Measurements from ENCODE around the gene CILP2.

The CILP2 gene

DNA sequence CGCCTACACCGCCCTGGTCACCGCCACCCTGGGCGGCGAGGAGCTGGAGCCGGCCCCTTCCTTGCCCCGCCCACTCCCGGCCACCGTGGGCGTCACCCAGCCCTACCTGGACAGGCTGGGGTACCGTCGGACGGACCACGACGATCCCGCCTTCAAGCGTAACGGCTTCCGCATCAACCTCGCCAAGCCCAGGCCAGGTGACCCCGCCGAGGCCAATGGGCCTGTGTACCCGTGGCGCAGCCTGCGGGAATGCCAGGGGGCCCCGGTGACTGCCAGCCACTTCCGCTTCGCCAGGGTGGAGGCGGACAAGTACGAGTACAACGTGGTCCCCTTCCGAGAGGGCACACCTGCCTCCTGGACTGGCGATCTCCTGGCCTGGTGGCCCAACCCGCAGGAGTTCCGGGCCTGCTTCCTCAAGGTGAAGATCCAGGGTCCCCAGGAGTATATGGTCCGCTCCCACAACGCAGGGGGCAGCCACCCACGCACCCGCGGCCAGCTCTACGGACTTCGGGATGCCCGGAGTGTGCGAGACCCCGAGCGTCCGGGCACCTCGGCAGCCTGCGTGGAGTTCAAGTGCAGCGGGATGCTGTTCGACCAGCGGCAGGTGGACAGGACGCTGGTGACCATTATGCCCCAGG, 7.0 kb downstream of the CILP2 start:
- DNase-seq, result no peak

DNA sequence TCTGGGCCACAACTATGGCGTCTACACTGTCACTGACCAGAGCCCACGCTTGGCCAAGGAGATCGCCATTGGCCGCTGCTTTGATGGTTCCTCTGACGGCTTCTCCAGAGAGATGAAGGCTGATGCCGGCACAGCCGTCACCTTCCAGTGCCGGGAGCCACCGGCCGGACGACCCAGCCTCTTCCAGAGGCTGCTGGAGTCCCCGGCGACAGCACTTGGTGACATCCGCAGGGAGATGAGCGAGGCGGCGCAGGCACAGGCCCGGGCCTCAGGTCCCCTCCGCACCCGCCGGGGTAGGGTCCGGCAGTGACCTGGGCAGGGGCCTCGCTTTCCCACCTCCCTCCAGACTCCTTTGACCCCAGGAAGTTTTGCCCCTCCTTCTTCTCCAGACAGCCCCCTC, 7.6 kb downstream of the CILP2 start:
- DNase-seq, result no peak

- no peak for DNase-seq
Measured at GRCh38 chr19:19546751-19547162, 8.7 kb downstream of the CILP2 start.

DNA sequence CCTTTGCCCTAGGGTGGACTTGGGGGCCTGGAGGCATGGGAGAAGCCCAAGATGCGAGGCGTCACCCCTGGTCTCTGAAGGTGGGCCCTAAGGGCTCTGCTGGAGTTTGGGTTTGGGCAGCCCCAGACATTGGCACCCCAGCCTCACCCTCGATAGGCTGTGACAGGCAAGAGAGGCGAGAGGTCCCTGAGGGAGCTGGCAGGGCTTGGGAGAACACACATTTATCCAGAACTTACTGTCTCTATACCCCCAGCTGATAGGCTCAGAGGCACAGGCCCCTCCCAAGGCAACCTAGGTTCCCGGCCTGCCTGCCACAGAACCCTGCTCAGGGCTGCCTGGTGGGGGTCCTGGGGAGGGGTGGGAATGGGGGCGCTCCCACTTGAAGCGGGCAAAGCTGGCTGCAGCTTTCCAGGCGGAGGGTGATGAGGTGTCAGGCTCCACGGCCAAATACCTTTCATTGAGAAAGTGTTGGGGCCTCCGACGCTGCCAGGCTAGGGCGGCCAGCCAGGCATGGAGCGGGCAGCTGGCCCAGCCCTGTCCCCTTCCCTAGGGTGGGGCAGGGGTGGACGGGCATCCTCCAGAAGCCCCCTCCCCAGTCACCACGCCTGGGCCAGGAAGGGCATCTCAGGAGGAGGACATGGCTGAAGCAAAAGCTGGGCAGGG, 9.7 kb downstream of the CILP2 start:
- no peak for DNase-seq

- no peak for DNase-seq
Measured at GRCh38 chr19:19548915-19549759, 11.1 kb downstream of the CILP2 start.

DNA sequence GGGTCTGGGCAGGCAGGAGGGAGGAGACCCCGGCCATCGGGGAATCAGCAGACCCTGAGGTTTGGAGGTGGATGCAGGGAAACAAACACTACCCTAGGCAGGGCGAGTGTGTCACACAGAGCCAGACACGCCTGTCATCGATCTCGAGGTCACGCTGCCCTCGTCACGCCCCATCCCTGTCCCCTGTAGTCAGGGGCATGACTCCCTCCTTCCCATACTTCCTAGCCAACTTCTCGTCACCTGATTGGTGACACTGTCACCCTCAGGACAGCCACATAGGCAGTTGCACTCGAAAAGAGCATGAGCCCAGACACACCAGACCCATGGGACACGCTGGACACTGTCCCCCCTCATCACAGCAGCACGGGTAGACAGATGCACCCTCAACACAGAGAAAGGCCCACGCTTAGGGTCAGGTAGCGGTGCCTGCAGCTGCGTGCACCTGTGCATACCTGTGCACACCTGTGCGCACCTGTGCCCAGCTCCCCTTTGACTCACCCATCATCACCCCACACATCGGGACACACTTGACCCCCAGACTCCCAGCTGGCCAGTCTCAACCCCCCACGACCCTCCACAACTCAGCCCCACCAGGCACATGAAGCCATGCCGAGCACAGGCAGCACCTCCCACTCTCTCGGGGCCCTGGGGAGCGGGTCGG, 11.9 kb downstream of the CILP2 start:
- DNase-seq, result no peak

DNA sequence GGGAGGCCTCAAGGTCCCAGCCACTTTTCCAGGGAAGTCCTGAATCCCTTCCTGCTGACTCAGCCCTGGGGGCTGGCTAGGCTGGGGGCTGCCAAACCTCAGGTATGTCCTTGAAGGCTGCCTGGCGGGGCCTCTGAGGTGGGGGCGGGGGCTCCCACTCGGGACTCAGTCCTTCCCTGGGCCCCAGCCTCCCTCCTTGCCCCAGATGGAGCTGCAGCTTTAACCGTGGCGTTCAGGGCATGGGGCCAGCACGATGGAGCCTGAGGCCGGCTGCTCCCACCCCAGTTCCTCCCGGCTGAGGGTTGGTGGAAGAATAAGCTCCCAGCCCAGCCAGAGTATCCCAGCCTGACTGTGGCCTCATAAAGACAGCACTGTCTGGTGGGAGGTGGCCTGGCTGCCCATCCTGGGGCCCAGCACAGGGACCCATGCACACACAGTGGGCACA, 12.4 kb downstream of the CILP2 start:
- no peak for DNase-seq

DNA sequence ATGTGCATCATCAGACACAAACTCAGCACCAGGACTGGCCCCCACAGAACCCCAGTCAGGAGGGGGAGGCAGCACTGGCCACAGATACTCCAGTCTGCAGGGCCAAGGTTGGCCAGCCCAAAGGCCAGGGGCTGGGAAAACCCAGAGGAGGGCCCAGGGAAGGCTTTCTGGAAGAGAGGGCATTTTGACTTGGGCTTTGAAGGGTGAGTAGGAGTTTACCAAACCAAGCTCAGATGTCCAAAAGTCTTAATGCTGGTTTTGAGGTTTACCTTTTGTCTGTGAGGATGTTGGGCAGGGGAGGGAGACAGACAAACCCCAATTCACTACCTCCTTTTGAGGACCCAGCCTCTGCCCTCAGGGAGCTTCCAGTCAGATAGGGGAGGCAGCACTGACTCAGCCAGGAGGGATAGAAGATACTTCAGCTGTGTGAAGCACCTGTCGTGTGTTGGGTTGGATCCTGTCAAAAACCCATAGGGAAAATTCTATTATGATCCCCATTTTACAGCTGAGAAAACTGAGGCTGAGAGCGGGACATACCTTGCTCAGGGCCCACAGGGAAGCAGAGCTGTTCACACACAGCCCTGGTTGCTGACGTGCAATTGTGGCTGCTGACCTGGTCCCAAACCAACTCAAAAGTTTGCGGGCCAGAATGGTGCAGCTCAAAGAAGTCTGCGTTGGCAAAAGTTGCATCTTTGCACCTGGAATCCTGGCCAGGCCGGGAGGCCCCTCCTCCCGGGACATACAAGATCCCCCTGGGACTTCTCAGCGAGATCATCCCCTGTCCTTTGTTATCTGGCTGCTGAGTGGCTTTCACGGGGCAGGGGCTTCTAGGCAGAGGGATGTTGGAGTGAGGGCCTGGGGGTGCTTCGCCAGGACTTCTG, 13.1 kb downstream of the CILP2 start:
- DNase-seq, result no peak

DNA sequence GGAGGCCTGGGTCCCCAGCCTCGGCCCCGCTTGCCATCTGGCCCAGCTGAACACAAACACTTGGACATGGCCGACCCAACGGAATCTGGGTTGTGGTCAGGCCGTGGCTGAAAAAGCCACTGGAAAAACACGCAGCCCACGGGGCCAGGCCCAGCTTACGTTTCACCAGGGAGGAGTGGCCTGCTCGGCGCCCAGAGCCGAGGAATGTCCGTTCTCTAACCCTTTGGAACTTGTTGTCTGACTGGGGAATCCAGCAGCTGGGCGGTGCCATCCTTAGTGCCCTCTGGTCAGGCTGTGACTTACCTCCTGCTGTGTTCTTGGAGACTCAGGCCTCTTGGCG, 13.8 kb downstream of the CILP2 start:
- no peak for DNase-seq

GRCh38 chr19:19552798-19553197, 14.7 kb downstream of the CILP2 start:
- peak; percentile 39 for DNase-seq

DNA sequence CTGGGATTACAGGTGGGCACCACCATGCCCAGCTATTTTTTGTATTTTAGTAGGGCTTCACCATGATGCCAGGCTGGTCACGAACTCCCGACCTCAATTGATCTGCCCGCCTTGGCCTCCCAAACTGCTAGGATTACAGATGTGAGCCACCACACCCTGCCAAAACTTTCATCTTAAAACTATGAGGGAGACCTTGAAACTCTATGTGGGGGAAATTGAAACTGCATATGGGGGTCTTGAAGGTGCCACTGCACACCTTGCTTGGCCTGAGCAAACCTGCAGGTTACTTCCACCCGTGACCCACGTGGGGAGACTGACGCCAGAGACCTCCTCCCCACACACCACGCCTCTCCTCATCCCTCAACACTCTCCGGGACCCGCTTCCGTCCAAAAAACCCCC, 15.6 kb downstream of the CILP2 start:
- DNase-seq, result no peak

- DNase-seq, result peak; percentile 65
Measured at GRCh38 chr19:19554074-19555023, 16.3 kb downstream of the CILP2 start.

DNA sequence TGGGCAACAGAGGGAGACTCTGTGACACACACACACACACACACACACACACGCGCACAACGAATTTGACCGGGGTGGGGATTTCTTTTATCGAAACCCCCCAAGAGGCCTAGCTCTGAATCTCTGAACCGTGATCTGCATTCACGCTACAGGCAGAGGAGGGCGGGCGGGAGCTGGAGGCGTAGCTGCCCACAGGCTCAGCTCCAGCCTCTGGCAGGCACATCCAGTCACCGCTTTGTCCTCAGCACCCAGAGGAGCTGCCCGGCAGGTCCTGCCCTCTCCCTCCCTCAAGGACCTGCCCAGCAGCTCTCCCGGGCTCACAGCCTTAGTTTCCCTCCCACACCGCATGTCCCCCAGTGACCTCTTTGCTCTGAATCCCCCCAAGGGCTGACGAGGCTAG, 20.0 kb downstream of the CILP2 start:
- no peak for DNase-seq

DNA sequence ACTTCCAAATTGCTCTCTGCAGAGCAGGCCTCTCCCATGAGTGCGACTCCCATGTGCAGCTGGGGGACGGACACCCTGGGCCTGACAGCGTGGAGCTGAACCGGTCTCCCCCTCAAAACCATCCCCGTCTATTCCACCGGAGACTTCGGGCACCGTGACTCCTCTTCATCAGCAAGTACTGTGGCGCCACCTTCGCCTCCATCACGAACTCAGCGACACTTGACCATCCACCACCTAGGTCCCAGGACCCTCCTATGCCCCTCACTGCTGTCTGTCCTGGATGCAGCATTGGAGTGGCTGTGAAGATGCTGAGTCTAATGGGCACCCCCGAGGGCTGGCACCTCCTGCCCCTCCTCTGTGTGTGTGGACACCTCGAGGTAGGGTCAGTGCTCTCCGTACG, 20.6 kb downstream of the CILP2 start:
- DNase-seq, result no peak

- DNase-seq, result no peak
Measured at GRCh38 chr19:19559931-19560330, 21.9 kb downstream of the CILP2 start.

DNA sequence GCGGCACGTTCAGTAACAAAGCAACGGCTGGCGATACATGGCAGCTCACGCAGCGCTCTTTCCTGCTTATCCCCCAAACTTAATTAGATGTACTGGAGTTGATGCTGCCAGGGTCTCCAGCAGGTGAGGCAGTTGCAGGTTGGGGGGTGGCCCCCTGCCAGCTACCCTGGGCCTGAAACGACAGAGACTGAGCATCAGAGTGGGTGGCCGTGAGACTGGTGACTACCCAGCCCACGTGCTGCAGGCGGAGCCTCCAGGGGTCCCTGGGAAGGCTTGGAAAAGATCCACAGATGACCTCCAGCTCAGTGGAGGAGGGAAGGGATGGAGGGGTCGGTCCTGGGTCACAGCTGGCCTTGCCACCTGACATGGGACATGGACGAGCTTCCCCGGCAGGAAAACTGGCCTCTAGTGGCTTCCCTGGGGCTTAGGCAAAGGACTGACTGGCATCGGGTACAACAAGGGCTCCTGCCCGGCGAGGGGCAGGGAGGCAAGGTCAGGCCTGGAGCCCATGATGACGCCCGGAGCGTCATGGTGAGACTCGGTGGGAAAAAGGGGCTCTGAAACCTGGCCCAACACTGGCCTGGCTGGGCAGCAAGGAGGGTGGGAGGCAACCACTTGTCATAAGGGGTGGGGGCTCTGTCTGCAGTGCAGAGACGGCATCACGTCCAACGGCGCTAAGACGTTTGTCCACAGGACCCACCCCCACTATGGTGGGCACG, 24.0 kb downstream of the CILP2 start:
- DNase-seq, result no peak

- DNase-seq, result peak; percentile 29
Measured at GRCh38 chr19:19562665-19563347, 24.7 kb downstream of the CILP2 start.

DNA sequence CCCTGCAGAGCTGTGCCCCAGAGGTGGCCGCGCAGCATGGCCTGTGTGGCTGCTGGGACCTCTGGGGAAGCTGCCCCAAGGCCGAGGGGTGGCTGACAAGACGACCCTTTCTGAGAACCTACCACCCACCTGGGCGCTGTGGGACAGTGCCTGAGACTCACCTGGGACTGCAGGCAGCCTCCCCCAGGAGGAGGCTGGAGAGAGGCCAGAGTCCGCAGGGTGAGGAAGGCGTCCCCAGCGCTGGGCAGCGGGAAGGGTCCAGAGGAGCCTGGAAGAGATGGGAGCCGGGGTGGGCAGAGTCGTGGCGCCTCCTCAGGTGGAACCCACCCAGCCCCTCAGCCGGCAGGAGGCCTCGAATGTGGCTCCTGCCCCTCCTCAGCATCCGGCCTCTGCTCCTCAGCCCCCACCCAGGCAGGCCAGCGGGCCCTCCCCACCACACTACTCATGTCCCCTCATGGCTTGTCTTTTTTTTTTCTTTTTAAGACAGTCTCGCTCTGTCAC, 25.3 kb downstream of the CILP2 start:
- DNase-seq, result no peak

DNA sequence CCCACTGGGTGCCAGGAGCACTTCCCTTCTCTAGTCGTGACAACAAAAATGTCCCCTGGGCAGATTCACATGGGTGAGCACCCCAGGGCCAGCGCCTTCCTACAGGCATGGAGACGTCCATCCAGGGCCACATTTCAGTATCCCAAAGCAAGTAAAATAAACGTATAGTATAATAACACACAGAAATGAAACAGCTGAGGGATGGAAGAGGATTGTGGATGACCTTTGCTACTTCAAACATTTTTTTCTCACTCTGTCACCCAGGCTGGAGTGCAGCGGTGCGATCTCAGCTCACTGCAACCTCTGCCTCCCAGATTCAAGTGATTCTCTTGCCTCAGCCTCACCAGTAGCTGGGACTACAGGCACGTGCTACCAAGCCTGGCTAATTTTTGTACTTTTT, 28.2 kb downstream of the CILP2 start:
- DNase-seq, result no peak

DNA sequence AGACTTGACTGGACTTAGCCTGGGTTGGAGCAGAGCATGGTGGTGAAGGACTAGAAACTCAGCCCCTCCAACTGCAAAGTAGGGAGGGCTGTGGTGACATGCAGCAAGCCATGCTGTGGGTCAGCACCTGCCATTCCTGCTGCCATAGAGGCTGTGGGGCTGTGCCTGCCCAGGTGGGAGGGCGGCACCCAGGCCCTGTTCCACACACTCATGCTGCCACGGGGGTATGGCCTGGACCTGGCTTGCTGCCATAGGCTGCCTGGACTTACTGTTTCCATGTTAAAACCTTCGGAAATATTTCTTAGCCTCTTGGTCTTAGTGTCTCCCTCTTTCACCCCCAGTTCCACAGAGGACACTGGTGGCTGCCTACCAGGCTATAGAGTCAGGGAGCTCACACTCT, 29.3 kb downstream of the CILP2 start:
- no peak for DNase-seq

All from stimulated activated CD4-positive, alpha-beta T cell treated with anti-CD3 and anti-CD28 coated beads, Interleukin-4, amount 100 ng/mL, for 1 hour (primary cell).